T-helper 2 cell (primary cell): ENCODE measurements around the gene RABL2B.
A peak's percentile ranks its signal among the peaks of the same experiment; 100 is the strongest.
"Not testable (repeated sequence)": the region's sequence is repeated elsewhere in the genome, so short reads cannot be mapped to it uniquely, and the experiment has no call there.

ENCODE experiments used
- DNase-seq, 5 experiments: peaks; one replicate each; pipeline versions ENCODE4 v3.0.0 to v3.0.0-alpha.2; 2012 to 2022
- total RNA-seq, 2 donors: gene quantifications; one replicate each; lab custom pipeline; 2026; lab: John Stamatoyannopoulos, UW

RABL2B gene
- total RNA-seq: 4.7 to 11.3 reads per million in 2 donors

GRCh38 chr22:50783033-50783879, at the start of gene RABL2B:
Gene RABL2B, minus strand, starts transcription at chr22:50783636. Its CDS starts 1,342 bp downstream, at chr22:50782294.
- DNase-seq: peak; percentile 76 to 89 (median 81)

DNA sequence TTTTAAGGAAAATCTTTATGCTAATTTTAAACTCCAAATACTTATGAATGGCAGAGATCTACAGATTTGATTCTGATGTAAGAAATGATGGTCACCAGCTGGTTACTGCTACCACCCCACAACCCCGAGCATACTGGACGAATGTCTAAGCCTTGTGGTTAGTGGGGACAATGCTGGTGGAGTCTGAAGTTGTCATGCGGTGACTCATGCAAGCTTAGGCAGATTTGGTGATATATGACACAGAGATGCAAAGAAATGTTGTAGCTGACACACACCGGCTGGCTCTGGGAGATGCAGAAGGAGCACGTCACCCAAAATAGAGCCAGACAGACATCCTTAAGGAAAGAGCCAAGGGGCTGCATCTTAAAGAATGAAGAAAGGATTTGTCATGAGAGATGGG, 3.5 kb upstream of the RABL2B start:
- not testable (repeated sequence) for DNase-seq

- DNase-seq: not testable (repeated sequence)
Measured at GRCh38 chr22:50785289-50785688, 1.9 kb upstream of the RABL2B start.

- not testable (repeated sequence) for DNase-seq
Measured at GRCh38 chr22:50783880-50784276, 442 bp upstream of the RABL2B start.

DNA sequence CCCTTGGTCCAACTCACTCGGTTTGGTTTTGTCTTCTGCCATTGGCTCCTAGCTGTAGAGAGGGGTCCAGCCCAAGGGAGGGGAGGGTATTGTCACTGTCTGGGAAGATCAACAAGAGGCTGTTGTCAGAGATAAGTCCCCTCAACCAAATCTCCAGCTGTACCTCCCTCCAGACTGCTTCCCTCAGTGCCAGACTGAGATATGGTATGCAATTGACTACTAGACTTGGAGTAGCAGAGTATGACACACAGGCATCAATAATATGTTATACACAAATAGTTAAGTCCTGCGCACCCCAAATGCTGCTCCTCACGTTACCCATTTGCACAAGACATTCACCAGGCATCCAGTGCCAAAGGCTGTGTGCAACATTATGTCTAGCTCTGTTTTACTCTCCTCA, 1.2 kb downstream of the RABL2B start:
- DNase-seq: not testable (repeated sequence)

- peak in 1 of 5 experiments; percentile 39 for DNase-seq
Measured at GRCh38 chr22:50780244-50780643, 3.2 kb downstream of the RABL2B start.

DNA sequence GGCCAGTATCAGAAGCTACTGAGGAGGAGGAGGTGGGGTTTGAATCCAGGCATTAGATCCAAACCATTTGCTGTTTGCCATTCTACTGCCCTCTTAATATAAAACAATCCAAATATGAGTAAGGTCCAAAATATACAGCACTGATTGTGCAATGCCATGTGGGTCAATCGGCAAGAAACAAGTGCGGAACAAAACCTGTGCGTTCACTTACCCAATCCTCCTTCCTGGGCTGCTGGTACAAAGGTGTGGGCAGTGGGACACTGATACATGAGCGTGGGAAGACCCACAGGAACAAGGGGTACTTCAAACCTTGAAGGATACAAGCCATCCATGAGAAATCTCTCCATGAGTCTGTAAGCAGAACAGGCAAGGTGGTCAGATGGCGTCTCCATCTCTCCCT, 5.8 kb downstream of the RABL2B start:
- DNase-seq: not testable (repeated sequence)

DNA sequence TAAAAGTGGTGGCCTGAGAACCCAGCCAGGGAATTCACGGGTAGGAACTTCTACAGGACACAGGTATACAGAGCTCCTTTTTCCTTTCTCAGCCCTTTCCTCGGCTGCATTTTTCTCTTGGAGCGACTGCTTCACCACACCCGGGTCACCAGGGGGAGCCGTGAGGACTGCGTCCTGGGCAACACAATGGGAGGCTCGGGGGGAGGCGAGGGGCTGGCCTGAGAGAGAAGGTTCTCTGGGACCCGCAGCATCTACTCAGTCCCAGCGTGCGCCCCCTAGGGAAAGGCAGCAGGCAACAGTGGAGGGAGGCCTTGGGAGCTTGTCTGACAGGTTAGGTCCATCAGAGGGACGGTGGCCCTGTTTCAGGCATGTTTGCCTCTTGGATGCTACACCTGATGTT, 8.3 kb downstream of the RABL2B start:
- DNase-seq: not testable (repeated sequence)

- not testable (repeated sequence) for DNase-seq
Measured at GRCh38 chr22:50764288-50764687, 19.1 kb downstream of the RABL2B start.

- not testable (repeated sequence) for DNase-seq
Measured at GRCh38 chr22:50761829-50762228, 21.6 kb downstream of the RABL2B start.

- not testable (repeated sequence) for DNase-seq
Measured at GRCh38 chr22:50759597-50760341, 23.7 kb downstream of the RABL2B start.

DNA sequence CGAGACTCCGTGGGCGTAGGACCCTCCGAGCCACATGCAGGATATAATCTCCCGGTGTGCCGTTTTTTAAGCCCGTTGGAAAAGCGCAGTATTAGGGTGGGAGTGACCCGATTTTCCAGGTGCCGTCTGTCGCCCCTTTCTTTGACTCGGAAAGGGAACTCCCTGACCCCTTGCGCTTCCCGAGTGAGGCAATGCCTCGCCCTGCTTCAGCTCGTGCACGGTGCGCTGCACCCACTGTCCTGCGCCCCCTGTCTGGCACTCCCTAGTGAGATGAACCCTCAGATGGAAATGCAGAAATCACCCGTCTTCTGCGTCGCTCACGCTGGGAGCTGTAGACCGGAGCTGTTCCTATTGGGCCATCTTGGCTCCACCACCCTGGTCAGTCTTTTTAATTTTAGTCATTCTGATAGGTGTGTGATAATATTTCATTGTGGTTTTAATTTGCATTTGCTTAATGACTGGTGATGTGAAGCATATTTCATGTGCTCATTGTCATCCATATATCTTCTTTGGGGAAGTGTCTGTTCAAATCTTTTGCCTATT, 26.4 kb downstream of the RABL2B start:
- DNase-seq: peak in 4 of 5 experiments; percentile 13 to 65 (median 56)

- not testable (repeated sequence) for DNase-seq
Measured at GRCh38 chr22:50756406-50756805, 27.0 kb downstream of the RABL2B start.

- not testable (repeated sequence) for DNase-seq
Measured at GRCh38 chr22:50755251-50755650, 28.2 kb downstream of the RABL2B start.

DNA sequence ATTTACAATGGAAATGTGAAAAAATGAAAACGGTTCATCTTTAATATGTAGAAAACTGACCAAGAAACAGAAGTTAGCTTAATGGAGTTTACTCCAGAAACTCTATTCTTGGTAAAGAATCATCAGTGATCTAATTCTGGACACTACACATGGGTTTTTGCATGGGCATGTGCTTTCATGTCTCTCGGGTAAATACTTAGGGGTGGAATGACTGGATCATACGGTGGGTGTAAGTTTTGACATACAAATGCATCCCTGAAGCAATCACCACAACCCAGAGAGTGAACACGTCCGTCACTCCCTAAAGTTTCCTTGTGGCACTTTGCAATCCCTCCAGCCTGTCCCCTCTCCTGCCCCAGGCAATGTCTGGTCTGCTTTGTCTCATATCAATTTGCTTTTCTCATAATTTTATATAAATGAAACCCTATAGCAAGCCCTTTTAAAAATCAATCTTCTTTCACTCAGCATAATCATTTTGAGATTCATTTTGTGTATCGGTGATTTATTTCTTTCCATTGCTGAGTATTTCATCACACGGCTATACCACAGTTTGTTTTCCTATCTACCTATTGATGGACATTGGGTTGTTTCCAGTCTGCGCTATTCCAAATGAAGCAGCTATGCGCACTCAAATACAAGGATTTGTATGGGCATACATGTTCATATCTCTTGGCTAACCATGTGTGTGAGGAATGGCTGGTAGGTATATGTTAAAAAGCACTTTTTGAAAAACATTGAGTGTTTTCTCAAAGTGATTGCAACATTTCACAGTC, 33.9 kb downstream of the RABL2B start:
- DNase-seq: not testable (repeated sequence)

GRCh38 chr22:50748630-50749029, 34.8 kb downstream of the RABL2B start:
- not testable (repeated sequence) for DNase-seq

- DNase-seq: not testable (repeated sequence)
Measured at GRCh38 chr22:50747521-50747920, 35.9 kb downstream of the RABL2B start.

- not testable (repeated sequence) for DNase-seq
Measured at GRCh38 chr22:50744424-50744823, 39.0 kb downstream of the RABL2B start.

GRCh38 chr22:50740714-50741113, 42.7 kb downstream of the RABL2B start:
- not testable (repeated sequence) for DNase-seq

GRCh38 chr22:50739894-50740293, 43.5 kb downstream of the RABL2B start:
- DNase-seq: no peak

DNA sequence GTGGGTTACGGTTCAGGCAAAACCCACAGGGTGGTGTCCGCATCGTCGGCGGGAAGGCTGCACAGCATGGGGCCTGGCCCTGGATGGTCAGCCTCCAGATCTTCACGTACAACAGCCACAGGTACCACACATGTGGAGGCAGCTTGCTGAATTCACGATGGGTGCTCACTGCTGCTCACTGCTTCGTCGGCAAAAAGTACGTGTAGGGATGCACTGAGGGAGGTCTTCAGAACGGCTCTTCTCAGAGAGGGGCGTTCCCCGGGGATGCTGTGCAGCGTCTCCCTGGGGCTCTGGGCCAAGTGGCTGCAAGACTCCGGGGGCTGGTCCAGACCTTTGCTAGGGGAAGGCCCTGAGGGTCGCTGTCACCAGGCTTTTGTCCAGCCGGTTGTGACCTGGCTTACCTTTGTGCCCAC, 44.2 kb downstream of the RABL2B start:
- DNase-seq: no peak

- no peak for DNase-seq
Measured at GRCh38 chr22:50738649-50739227, 44.7 kb downstream of the RABL2B start.
